NCI-H1092 (cell line): Measurements from ENCODE around the gene KIF5B.
"Not testable (repeated sequence)": the region's sequence is repeated elsewhere in the genome, so short reads cannot be mapped to it uniquely, and the experiment has no call there.

ENCODE experiments used
- DNase-seq: peaks from one replicate; lab custom pipeline; 2025; lab: John Stamatoyannopoulos, UW

KIF5B gene

DNA sequence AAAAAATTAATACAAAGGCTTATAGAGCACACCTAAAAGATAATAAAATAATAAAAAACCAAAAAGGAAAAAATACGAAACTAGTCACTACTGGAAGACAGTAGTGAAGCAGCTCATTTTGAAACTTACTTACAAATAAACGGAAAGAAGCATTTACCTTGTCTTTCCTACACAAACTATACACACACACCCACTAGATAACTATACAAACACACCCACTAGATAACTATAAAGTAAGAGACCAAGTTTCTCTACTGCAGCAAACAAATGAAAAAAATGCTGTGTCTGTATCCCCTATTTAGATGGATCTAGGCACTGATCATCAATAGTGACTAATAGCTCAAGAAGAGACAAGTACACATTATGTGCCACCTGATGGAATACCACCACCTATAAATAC, 49.2 kb downstream of the KIF5B start:
- DNase-seq, result no peak

DNA sequence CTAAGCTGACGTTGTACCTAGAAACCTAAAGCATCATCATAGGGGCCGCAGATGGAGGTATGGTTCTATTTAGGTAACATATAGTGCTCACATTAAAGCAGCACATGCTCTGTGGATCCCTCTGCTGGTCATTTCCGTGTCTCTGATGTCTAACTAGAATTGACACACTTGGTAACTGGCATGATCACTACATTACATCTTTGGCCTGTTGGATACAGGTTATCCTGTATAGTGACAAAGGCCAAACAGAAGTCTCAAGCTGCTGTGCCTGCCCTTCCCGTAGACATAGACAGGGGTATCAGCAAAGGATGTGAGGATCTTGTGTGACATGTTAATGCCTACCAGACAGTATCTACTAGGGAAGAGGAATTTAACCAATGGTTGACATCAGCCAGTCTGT, 51.2 kb downstream of the KIF5B start:
- no peak for DNase-seq

DNA sequence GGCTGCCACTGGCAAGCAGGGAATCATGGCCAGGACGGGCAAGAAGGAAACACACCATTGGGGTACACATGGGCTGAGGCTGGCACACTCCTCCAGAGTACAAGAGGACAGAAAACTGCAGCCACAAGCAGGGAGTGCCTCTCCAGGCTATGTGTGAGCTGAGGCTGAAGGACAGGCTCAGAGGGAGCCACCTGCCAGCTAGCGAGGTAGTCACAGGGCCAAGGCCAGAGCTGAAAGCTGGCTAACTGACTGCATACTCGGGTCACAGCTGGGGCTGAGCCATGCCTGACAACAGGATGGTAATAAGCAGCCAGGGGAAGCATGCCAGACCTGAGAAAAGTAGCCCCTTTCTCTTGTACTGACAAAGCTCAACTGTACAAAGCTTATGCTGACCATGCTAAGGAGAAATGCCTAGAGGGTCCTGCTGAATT, 52.0 kb downstream of the KIF5B start:
- no peak for DNase-seq

DNA sequence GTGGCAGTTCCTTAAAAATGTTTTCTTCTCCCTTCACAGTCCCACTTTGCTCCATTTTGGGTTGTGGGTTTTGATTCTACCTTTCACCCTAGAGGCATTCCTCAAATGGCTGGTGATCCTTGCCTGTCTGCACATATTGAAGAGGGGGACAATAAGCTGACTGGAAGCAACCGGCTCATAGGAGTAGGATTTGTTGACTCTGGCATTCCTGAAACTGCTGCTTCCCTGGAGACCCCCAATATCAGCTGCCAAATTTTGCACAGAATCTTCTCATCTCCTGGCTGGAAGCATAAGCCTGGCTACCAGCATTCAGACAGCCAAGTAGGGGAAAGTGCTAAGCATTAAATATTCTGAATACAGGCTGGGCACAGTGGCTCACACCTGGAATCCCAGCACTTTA, 53.7 kb downstream of the KIF5B start:
- no peak for DNase-seq

DNA sequence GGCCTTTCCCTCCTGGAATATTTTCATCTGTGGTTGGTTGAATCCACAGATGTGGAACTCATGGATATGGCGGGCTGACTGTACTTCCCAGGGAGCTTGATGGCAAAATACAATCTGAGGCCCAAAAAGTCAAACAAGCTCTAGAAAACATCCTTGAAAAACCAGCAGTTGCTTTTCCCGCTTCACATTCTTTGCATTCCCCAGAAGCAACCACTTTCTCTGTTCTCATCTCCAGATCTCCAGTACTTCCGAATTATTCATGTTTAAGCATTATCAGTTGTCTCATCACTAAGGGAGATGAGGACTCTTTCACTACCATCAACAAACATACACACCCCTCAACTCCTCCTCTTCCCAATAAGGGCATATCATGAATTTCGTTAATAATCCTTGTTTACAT, 55.3 kb downstream of the KIF5B start:
- DNase-seq, result no peak

DNA sequence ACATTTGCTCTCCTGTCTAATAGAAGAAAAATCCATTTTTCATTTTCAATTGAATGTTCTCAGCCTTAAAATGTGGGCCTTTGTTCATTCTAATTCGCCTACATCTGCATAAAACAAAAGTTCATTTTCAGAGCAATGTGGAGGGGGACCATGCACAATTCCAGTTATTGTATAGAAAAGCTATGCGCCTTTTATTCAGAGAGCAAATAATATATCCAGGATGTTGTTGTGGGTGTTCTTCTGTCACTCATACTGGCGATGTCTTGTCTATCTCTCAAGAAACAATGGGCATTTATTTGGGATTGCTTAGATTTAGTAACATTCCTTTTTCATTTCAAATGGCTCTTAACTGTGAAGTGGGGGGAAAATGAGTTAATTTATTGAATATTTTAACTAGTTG, 56.4 kb downstream of the KIF5B start:
- no peak for DNase-seq

DNA sequence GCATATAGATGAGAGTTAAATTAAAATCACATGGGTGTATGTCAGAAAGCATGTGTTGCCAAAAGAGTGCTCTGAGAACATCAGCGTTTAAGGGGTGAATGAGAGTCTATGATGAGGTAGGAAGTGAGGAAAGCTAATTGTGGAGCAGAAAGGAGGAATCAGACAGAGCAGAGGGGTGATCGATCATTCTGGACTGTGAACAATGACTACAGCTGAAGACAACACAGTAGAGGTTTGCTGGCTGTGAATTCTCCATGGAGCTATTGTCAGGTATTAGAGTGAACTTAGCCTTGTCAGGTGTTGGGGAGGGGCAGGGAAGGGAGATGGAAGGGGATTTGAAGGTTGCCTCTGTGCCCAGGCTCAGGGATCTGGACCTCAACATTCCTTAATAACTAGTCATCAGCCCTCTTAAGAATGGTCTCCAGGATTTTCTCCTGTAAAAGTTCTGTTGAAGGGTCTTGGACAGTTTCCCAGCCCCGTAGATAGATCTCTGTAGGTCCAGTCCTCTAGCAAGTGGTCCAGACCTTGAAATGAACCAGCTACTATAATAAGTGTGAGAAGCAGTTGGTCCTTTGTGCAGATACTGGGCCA, 57.1 kb downstream of the KIF5B start:
- no peak for DNase-seq

DNA sequence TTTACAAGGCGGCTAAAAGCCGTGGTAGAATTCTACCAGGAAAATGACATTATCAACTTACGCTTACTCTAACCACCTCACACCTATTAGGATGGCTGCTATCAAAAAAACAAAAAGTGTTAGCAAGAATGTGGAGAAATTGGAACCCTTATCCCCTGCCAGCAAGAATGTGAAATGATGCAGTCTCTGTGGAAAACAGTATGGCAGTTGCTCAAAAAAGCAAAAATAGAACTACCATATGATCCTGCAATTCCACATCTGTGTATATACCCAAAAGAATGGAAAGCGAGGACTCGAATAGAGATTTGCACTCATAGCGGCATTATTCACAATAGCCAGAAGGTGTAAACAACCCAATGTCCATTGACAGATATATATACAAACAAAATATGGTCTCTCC, 61.3 kb downstream of the KIF5B start:
- no peak for DNase-seq

DNA sequence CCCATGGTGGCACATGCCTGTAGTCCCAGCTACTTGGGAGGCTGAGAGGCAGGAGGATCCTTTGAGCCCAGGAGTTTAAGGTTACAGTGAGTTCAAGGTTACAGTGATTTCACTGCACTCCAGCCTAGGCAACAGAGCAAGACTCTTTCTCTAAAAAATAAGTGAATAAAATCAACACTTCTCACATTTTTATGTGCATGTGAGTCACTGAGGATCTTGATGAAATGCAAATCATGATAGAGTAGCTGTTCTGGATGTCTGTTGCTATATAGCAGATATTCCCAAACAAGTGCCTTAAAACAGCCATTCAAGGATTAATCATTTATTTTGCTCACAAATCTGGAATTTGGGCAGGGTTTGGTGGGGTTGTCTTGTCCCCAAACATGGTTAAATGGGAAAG, 65.3 kb downstream of the KIF5B start:
- no peak for DNase-seq

DNA sequence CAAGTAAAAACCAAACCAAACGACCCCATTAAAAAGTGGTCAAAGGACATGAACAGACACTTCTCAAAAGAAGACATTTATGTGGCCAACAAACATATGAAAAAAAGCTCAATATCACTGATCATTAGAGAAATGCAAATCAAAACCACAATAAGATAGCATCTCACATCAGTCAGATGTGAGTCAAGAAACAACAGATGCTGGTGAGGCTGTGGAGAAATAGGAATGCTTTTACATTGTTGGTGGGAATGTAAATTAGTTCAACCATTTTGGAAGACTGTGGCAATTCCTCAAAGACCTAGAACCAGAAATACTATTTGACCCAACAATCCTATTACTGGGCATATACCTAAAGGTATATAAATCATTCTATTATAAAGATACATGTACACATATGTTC, 68.4 kb downstream of the KIF5B start:
- not testable (repeated sequence) for DNase-seq

DNA sequence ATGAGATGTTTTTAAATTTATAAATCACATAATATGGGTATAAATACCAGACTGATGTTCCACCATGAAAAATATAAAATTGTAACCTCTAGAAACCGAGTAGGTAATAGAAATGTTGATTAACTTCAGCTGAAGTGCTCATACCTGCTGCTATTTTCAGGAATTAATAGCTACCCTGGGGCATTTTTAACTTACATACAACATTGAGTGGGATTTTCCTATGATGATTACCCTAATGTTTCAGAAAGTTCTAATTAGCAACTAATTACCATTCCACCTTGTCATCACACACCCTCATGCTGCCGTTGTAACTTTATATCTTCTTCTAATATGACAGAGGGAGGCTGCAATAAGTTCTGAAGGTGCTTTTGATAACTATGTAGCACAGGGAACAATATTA, 74.1 kb downstream of the KIF5B start:
- no peak for DNase-seq

DNA sequence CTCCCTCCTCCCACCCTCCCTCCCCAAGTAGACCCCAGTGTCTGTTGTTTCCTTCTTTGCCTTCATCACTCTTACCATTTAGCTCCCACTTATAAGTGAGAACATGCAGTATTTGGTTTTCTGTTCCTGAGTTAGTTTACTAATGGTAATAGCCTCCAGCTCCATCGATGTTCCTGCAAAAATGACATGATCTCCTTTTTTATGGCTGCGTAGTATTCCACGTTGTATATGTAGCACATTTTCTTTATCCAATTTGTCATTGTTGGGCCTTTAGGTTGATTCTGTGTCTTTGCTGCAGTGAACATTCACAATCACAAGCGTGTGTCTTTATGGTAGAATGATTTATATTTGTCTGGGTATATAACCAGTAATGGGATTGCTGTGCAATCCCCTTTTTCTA, 75.8 kb downstream of the KIF5B start:
- DNase-seq, result no peak

DNA sequence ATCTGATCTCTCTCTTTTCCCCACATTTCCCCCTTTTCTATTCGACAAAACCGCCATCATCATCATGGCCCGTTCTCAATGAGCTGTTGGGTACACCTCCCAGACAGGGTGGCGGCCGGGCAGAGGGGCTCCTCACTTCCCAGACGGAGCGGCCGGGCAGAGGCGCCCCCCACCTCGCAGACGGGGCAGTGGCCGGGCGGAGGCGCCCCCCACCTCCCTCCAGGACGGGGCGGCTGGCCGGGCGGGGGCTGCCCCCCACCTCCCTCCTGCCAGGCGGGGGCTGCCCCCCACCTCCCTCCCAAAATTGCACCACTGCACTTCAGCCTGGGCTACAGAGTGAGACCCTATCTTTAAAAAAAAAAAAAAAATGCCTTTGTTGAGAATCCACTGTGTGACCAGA, 77.2 kb downstream of the KIF5B start:
- not testable (repeated sequence) for DNase-seq

DNA sequence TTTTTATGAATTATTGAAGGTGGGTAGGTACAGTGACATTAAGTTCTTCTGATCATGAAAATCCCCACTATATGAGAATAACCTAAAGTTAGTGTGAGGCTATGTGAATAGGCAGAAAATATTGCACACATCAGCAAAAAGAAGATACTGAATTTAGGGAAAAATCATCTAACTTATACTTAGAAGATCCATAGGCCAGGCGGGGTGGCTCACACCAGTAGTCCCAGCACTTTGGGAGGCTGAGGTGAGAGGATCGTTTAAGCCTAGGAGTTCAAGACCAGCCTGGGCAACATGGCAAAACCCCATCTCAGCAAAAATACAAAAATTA, 78.1 kb downstream of the KIF5B start:
- no peak for DNase-seq

DNA sequence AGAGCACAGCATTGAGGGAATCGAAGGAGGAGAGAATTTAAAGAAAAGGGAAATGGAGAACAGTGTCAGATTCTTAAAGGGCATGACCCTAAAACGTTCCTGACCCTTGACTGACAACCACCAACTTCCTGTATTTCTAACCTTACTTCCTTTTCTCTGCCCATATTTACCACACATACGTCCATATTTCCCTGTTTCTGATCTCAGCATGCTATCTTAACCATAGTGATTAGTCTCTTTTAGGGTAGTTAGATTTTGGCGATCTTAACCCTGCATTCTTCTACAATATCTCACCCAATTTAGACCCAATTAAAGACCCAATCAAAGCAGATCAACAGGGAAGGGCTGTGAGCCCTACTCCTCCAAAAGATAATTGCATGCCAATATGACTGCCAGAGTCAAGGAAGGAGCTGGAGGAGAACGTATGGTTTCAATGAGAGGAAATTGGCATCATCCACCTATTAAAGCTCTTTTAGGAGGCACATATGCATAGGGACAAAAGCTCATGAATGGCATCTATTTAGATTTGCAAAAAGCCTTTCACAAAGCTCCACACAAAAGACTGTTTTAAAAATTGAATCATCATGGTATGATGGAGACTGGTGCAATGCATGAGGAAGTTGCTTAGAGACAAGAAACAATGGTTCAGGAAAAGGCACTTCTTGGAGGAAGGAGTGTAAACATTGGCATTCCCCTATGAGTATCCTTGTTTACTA, 78.6 kb downstream of the KIF5B start:
- no peak for DNase-seq

DNA sequence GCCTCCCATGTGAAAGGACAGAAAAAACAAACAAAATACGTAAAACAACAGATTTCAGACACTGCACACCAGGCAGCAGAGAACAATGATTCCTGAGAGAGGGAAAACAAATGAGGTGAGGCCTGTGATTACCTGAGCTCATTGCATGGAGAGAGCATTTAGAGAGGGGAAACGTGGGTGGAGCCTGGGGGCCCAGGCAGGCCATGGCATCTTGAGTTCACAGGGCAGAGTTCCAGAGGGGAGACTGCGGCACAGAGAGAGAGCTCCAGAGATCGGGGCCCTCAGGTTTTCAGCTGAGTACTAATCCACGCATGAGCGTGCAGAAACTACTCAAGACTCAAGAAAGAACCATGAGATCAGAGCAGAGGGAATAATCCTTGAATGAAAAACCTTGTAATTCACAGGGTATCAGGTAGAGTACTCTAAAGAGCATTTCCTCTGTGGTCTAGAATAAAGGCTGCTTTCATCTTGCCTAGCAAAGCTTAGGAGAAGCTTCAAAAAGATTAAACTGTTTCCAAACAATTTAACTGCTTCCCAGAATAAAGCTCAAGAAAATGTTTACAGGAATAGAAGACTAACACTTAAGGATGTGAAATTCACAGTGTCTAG, 81.0 kb downstream of the KIF5B start:
- no peak for DNase-seq

DNA sequence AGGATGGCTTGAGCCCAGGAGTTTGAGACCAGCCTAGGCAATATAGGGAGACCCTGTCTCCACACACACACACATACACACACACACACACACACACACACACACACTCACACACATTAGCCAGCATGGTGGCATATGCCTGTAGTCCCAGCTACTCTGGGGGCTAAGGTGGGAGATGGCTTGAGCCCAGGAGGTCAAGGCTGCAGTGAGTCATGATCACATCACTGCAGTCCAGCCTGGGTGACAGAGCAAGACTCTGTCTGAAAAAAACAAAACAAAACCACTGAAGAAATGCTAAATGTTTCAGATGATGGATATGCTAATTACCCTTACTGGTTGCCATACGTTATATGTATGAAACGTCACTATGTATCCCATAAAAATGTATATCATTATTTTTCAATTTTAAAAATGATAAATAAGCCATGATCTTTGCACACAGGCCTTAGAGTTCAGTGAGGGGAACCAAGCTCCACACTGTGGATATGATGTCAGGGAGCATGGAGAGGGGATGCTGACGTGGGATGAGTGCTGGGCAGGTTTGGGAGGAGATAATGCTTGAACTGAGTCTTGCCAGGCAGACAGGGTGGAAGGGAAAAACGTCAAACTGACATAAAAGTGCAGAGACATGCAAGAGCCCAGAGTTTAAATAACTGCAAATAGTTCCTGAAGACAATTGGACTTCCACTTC, 81.6 kb downstream of the KIF5B start:
- DNase-seq, result no peak

DNA sequence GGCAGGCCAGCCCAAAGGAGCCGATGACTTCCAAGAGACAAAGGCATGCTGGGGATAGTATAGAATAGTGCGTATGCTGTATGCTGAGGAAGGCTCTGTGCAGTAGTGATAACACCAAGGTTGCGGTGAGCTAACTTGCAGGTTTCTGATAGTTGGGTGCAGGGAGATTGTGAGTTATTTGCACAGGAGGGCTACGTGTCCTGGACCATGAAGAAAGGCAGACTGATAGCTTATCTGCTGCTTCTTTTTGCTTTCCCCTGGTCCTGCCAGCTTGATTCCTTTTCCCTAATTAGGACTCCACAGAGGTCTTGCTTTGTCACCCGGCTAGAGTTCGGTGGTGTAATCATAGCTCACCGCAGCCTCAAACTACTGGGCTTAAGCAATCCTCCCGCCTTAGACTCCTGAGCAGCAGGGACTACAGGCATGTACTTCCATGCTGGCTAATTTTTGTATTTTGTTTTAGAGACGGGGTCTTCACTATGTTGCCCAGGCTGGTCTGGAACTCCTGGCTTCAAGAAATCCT, 83.6 kb downstream of the KIF5B start:
- DNase-seq, result no peak

DNA sequence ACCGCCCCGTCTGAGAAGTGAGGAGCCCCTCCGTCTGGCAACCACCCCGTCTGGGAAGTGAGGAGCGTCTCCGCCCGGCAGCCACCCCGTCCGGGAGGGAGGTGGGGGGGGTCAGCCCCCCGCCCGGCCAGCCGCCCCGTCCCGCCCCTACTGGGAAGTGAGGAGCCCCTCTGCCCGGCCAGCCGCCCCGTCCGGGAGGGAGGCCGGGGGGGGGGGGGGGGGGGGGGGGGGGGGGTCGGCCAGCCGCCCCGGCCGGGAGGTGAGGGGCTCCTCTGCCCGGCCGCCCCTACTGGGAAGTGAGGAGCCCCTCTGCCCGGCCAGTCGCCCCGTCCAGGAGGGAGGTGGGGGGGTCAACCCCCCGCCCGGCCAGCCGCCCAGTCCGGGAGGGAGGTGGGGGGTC, 86.4 kb downstream of the KIF5B start:
- DNase-seq, result not testable (repeated sequence)

DNA sequence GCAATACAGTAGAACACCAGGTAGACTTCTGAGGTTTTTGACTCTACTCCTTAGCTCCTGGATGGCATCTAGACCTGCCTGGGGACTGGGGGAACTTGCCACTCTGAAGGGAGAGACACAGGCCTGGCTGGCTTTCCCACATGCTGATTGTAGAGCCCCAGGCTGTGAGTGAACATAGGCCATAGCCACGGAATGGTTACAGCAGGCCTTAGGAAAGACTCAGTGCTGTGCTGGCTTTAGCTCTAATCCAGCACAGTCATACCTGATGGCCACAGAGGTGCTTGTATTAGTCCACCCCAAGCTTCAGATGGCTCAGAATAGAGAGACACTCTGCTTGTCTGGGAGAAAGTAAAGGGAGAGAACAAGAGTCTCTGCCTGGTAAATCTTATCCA, 92.6 kb downstream of the KIF5B start:
- DNase-seq, result no peak

DNA sequence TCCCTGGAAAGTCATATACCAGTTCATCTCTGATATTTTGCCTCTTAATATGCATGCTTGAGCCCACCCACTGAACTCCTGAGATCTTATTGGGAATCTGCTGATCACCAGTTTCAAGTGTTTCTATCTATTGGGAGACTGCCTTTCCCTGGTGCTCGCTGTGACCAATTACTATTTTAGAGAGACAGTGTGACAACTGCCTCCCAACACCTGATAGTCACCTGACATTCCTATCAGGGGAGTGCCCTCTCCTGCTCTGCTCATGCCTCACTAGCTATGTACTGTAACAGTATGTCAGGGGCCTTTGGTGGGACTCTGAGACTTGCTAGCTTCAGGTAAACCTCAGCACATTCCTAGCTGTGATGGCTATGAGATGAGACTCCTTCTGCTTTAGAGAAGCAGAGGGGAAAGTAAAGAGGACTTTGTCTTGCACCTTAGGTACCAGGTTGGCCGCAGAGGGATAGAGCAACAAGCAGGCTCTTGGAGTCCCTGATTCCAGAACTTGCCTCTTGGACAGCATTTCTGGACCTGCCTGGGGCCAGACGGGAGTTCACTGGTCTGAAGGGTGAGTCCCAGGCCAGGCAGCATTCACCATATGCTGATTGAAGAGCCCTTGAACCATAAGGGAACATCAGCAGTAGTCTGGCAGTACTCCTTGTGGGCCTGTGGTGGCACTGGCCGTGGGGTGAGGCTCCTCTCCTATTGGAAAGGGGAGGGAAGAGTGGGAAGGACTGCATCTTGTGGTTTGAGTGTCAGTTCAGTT, 93.2 kb downstream of the KIF5B start:
- no peak for DNase-seq
